SK-N-MC (cell line): ENCODE data around the gene RAB7A.

Experiments used
- DNase-seq: peaks from one replicate; pipeline ENCODE4 v3.0.0-alpha.2; 2011; ENCODE audit warnings: low read depth, low spot score
- H3K27ac ChIP-seq: fragments of 200-600 bp; sonication (generic); 2 replicates; pipeline ENCODE4 v1.5.1; 2016; ENCODE audit warnings: mixed run types
- H3K36me3 ChIP-seq: fragments of 200-600 bp; sonication (generic); 2 replicates; pipeline ENCODE4 v1.6.1; 2017; ENCODE audit warnings: antibody characterized with exemption, low read length, mixed read lengths; ENCODE audit not compliant: insufficient read depth
- H3K4me3 ChIP-seq: fragments of 200-600 bp; sonication (generic); 2 replicates; pipeline ENCODE4 v1.5.1; 2016
- H3K9ac ChIP-seq: fragments of 200-600 bp; sonication (generic); 2 replicates; pipeline ENCODE4 v1.8.0; 2017; ENCODE audit warnings: mixed run types, mixed read lengths; ENCODE audit not compliant: insufficient read length
- H3K9me3 ChIP-seq: fragments of 200-600 bp; sonication (generic); 2 replicates; pipeline ENCODE4 v1.6.1; 2017; ENCODE audit warnings: low read depth, mild to moderate bottlenecking, antibody characterized with exemption, low read length, moderate library complexity, mixed read lengths
- EZH2 ChIP-seq: fragments of 200-600 bp; sonication (generic); IDR thresholded peaks from one replicate; pipeline ENCODE4 v1.6.1; 2017; ENCODE audit warnings: antibody characterized with exemption
- FOXP2 ChIP-seq: optimal IDR thresholded peaks from 2 replicates; pipeline ENCODE3; 2011; ENCODE audit warnings: mild to moderate bottlenecking, moderate library complexity; ENCODE audit not compliant: insufficient read depth; ENCODE audit errors: extremely low read length, control extremely low read depth
- POLR2AphosphoS5 ChIP-seq: IDR thresholded peaks from 2 replicates; pipeline ENCODE4 v1.6.1; 2012; ENCODE audit warnings: mild to moderate bottlenecking, low read depth, low read length, borderline replicate concordance

The RAB7A gene

DNA sequence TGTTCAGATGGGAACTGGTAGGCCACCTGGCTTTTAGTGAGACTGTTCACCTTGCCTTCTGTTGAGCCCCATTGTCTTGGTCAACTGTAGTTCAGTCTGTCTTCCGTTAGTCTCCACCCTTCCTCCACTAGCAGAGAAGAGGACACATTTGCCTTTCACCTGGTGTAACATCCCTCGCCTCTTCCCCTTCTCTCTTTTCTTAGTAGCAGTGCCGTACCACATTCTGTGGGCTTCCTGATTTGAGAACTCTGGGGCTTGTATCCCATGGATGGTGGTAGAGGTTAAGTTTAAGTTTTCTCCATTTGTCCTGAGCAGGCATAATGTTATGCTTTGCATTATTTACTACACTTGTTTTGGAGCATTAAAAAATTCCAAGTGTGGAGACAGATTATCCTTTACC lies 49.3 kb downstream of the RAB7A start:
- no peak overlapping the region for H3K27ac ChIP-seq
- no peaks in the 10 kb centered on the region for H3K9me3 ChIP-seq
- H3K4me3 ChIP-seq, result no peak overlapping the region
- H3K9ac ChIP-seq, result no peak overlapping the region
- no peak for DNase-seq
- H3K36me3 ChIP-seq, result peaks cover 10% of the 10 kb centered on the region
- no peak for TF ChIP-seq FOXP2
- TF ChIP-seq POLR2AphosphoS5, result no peak
- no peak for TF ChIP-seq EZH2

DNA sequence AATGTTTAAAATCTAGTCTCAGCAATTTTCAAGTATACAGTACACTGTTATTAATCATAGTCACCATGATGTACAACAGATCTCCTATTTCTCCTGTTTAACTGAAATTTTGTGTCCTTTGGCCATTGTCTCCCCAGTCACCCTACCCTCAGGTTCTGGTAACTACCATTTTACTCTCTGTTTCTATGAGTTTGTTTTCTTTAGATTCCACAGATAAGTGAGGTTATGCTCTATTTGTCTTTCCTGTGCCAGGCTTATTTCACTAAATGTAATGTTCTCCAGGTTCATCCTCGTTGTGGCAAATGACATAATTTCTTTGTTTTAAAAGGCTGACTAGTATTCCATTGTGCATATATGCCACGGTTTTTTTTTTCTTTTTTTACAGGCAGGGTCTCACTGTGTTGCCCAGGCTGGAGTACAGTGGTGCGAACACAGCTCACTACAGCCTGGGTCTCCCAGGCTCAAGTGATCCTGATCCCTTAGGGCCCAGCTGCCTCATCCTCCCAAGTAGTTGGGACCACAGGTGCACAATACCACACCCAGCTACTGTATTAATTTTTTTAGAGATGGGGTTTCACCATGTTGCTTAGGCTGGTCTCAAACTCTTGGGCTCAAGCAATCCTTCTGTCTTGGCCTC lies 50.0 kb downstream of the RAB7A start:
- Histone ChIP-seq H3K9ac (no peak overlapping the region), H3K27ac (no peak overlapping the region), H3K4me3 (no peak overlapping the region), H3K9me3 (no peaks in the 10 kb centered on the region), H3K36me3 (peaks cover 10% of the 10 kb centered on the region)
- TF ChIP-seq FOXP2, result no peak
- TF ChIP-seq EZH2, result no peak
- no peak for TF ChIP-seq POLR2AphosphoS5
- no peak for DNase-seq

DNA sequence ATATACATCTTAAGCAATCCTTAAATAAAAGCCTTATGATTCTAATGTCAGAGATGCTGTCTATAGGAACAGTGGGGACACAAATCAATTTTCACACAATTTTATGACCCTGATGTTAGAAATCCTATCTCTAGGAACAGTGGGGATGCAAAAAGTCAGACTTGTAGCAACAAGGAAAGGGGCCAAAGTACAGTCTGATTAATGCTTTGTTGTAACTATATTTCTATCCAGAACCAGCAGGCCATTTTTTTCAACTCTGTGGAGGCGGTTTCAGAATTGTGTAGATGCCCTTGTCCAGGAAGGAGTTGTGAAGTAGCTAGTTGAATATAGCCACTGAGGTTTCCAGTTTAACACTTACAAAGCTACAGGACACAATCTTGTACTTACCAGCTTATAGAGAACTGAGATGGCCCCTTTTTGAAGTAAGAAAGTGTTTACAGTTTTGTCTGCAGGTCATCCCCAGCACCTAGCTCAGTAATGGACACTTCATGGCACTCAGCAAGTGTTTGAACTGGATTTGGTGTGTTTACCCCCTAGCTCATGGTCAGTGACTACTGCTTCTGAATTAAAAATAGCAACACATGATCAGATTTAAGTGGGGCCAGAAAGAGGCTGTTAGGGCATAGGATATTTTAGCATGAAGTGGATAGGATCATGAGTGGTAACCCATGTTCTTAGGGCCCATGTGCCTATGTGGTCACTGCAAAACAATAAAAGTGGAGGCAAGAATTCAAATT lies 54.3 kb downstream of the RAB7A start:
- DNase-seq, result no peak
- H3K9ac ChIP-seq, result no peak overlapping the region
- TF ChIP-seq EZH2, result no peak
- TF ChIP-seq POLR2AphosphoS5, result no peak
- TF ChIP-seq FOXP2, result no peak
- no peak overlapping the region for H3K4me3 ChIP-seq
- H3K27ac ChIP-seq, result no peak overlapping the region
- peaks cover 10% of the 10 kb centered on the region for H3K36me3 ChIP-seq
- H3K9me3 ChIP-seq, result no peaks in the 10 kb centered on the region

DNA sequence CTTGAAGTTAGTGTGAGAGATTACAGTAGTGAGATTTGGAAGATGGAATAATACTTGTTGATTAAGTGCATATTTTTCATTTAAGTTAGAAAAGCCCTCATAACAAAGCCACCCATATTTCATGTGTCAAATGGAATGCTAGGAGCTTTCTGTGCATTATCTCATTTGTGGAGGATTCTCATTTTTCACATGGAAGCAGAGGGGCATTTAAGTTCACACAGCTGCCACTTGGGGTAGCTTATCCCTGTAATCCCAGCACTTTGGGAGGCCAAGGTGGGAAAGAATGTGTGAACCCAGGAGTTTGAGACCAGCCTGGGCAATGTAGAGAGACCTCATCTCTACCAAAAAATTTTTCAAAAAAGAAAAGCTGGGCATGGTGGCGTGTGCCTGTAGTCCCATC lies 55.2 kb downstream of the RAB7A start:
- H3K27ac ChIP-seq, result no peak overlapping the region
- no peak overlapping the region for H3K9ac ChIP-seq
- H3K36me3 ChIP-seq, result peaks cover 6% of the 10 kb centered on the region
- TF ChIP-seq EZH2 (no peak), FOXP2 (no peak), POLR2AphosphoS5 (no peak)
- H3K4me3 ChIP-seq, result no peak overlapping the region
- DNase-seq, result no peak
- no peaks in the 10 kb centered on the region for H3K9me3 ChIP-seq

GRCh38 chr3:128782282-128783146 lies 56.5 kb downstream of the RAB7A start:
- no peaks in the 10 kb centered on the region for H3K9me3 ChIP-seq
- TF ChIP-seq FOXP2, result no peak
- no peak overlapping the region for H3K9ac ChIP-seq
- H3K27ac ChIP-seq, result no peak overlapping the region
- no peak for DNase-seq
- H3K4me3 ChIP-seq, result no peak overlapping the region
- no peaks in the 10 kb centered on the region for H3K36me3 ChIP-seq

DNA sequence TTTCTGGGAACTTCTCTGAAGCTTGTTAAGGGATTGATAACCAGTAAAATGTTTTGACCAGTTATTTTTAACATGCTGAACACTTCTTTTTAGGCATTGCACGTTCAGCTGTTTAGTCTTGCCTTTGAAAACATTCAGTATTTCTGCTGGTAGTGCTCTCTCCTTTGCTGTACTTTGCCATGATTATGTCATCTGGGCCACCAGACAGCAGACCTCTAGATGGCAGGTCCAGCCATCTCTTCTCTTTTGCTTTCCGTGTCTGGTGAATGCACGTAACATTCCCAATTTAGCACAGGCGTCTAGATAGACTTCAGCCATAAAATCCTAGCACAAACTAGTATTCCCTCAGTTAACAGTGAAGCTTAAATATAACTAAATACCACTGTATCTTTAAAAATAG lies 57.8 kb downstream of the RAB7A start:
- no peaks in the 10 kb centered on the region for H3K36me3 ChIP-seq
- no peak overlapping the region for H3K4me3 ChIP-seq
- H3K9me3 ChIP-seq, result no peaks in the 10 kb centered on the region
- no peak for TF ChIP-seq POLR2AphosphoS5
- TF ChIP-seq EZH2, result no peak
- TF ChIP-seq FOXP2, result no peak
- no peak overlapping the region for H3K9ac ChIP-seq
- no peak for DNase-seq
- no peak overlapping the region for H3K27ac ChIP-seq

- no peak for DNase-seq
- no peaks in the 10 kb centered on the region for H3K9me3 ChIP-seq
- no peaks in the 10 kb centered on the region for H3K36me3 ChIP-seq
- no peak overlapping the region for H3K9ac ChIP-seq
- H3K27ac ChIP-seq, result peak overlapping the region; percentile 50
- no peak for TF ChIP-seq EZH2
- no peak for TF ChIP-seq POLR2AphosphoS5
- TF ChIP-seq FOXP2, result no peak
- H3K4me3 ChIP-seq, result no peak overlapping the region
Measured at GRCh38 chr3:128784232-128784631, 58.2 kb downstream of the RAB7A start.

DNA sequence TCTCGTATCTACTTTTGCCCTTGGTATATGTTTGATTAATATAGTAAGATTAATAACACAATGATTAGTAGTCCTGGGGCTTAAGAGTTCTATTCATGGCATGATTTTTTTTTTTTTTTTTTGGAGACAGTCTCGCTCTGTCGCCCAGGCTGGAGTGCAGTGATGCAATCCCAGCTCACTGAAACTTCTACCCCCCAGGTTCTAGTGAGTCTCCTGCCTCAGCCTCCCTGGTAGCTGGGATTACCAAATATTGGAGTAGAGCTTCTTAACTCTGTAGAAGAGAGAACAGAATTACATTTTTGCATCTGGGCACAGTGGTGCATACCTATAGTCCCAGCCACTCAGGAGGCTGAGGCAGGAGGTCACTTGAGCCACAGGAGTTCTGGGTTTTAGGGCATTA lies 58.9 kb downstream of the RAB7A start:
- peak overlapping the region; percentile 50; the same call in 1 of the 2 replicates for H3K27ac ChIP-seq
- no peak for DNase-seq
- H3K9me3 ChIP-seq, result no peaks in the 10 kb centered on the region
- no peak overlapping the region for H3K4me3 ChIP-seq
- no peaks in the 10 kb centered on the region for H3K36me3 ChIP-seq
- H3K9ac ChIP-seq, result no peak overlapping the region
- TF ChIP-seq FOXP2 (no peak), POLR2AphosphoS5 (no peak), EZH2 (no peak)
